ENCODE measurements around the gene RAB2B.

DNA sequence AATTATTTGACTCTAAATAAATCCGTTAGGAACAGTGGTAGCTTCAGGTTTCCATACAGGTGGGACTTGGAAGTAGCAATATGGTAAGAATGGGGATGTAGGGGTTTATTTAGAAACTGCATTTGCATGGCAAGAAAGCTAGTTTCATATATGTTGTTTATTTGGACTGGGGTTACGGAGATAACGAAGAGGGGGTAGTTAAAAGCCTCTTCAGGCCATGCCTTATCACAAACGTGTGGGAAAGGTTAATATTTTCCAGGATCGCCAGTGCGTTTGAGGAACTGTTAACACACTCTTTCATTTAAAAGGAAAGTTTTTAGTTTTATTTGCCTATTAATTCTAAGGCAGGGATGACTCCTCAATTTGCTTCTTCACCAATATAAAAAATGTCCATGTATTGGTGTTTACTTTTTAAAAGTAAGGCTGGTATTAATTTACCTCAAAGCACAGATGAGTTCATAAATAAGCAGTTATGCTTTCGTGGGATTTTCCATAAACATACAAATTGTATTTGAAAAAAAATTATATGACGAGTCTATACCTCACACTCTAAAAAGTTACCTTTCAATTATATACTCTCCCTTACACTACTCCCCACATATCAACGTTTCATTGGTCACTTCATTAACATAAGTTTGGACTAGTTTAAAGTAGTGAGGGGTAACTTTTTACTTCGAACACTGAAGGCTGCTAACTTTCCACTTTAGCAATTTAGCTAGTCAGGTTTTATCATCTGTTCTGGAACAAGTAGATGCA is 814 bp downstream of the RAB2B start:
- TF ChIP-seq, protein P1, sequence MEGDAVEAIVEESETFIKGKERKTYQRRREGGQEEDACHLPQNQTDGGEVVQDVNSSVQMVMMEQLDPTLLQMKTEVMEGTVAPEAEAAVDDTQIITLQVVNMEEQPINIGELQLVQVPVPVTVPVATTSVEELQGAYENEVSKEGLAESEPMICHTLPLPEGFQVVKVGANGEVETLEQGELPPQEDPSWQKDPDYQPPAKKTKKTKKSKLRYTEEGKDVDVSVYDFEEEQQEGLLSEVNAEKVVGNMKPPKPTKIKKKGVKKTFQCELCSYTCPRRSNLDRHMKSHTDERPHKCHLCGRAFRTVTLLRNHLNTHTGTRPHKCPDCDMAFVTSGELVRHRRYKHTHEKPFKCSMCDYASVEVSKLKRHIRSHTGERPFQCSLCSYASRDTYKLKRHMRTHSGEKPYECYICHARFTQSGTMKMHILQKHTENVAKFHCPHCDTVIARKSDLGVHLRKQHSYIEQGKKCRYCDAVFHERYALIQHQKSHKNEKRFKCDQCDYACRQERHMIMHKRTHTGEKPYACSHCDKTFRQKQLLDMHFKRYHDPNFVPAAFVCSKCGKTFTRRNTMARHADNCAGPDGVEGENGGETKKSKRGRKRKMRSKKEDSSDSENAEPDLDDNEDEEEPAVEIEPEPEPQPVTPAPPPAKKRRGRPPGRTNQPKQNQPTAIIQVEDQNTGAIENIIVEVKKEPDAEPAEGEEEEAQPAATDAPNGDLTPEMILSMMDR (IDR thresholded peaks at IDR 0.05): no peak
- TF ChIP-seq EP300 (IDR thresholded peaks at IDR 0.05; ENCODE audit: borderline replicate concordance in 1 of 2, low read depth in 1 of 2, low read length in 1 of 2) (no peak), GABPA (IDR thresholded peaks at IDR 0.05; ENCODE audit: low read depth) (no peak), POLR2AphosphoS5 (IDR thresholded peaks at IDR 0.05; ENCODE audit: low read depth, low read length) (no peak), EZH2phosphoT487 (IDR thresholded peaks at IDR 0.05; ENCODE audit: borderline replicate concordance, low read depth) (no peak), TCF12 (IDR thresholded peaks at IDR 0.05) (no peak), YY1 (IDR thresholded peaks at IDR 0.05; ENCODE audit: low read depth) (no peak), SMC3 (IDR thresholded peaks at IDR 0.05; ENCODE audit: low read depth, low read length) (no peak)
- TF ChIP-seq, protein P2, sequence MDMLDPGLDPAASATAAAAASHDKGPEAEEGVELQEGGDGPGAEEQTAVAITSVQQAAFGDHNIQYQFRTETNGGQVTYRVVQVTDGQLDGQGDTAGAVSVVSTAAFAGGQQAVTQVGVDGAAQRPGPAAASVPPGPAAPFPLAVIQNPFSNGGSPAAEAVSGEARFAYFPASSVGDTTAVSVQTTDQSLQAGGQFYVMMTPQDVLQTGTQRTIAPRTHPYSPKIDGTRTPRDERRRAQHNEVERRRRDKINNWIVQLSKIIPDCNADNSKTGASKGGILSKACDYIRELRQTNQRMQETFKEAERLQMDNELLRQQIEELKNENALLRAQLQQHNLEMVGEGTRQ (IDR thresholded peaks at IDR 0.05; ENCODE audit: borderline replicate concordance, low read depth, low read length): no peak
- TF ChIP-seq, protein P3, sequence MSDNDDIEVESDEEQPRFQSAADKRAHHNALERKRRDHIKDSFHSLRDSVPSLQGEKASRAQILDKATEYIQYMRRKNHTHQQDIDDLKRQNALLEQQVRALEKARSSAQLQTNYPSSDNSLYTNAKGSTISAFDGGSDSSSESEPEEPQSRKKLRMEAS (IDR thresholded peaks at IDR 0.05; ENCODE audit: low read depth): no peak
